Gastroesophageal sphincter (tissue), 4 donors: ENCODE measurements around the gene AGO3. TPM values are rescaled to one million over a fixed set of nuclear protein-coding genes. Genes with fewer than 3 reads are reported as not detected.
"Not testable (repeated sequence)": the region's sequence is repeated elsewhere in the genome, so short reads cannot be mapped to it uniquely, and the experiment has no call there.

Experiments used
- ATAC-seq: fragments of 150-250 bp; one replicate; pipeline ENCODE4 v1.9.1; 2016; ENCODE audit warnings: mild to moderate bottlenecking, moderate library complexity
- H3K27ac ChIP-seq, 4 donors: fragments of 200-600 bp; sonication (generic) in 3 of 4; 1 replicate in 3 of 4; 2 replicates in 1 of 4; pipeline ENCODE4 v1.5.1; 2016 to 2019
- H3K27me3 ChIP-seq: fragments of 200-600 bp; sonication (generic); one replicate; pipeline ENCODE4 v1.5.1; 2019
- H3K36me3 ChIP-seq, 2 donors: fragments of 200-600 bp; sonication (generic); one replicate each; pipeline ENCODE4 v1.5.1; 2019; ENCODE audit warnings: control low read depth in 1 of 2
- H3K4me1 ChIP-seq, 3 donors: fragments of 200-600 bp; sonication (generic); 1 replicate in 2 of 3; 2 replicates in 1 of 3; pipeline ENCODE4 v1.5.1; 2016 to 2019; ENCODE audit warnings: control low read depth in 2 of 3
- H3K4me3 ChIP-seq, 2 donors: fragments of 200-600 bp; sonication (generic); one replicate each; pipeline ENCODE4 v1.5.1; 2019; ENCODE audit warnings: mild to moderate bottlenecking in 1 of 2, moderate library complexity in 1 of 2
- H3K9me3 ChIP-seq, 3 donors: fragments of 200-600 bp; sonication (generic); one replicate each; pipeline ENCODE4 v1.5.1; 2017 to 2019; ENCODE audit warnings: control low read depth in 2 of 3
- CTCF ChIP-seq, 4 experiments: fragments of 200-600 bp in 2 of 4; fragments of 450-650 bp in 2 of 4; sonication (generic) in 1 of 4; IDR thresholded peaks; one replicate each; pipeline ENCODE4 v1.5.1; 2017 to 2019; ENCODE audit warnings: antibody characterized with exemption in 4 of 4, mild to moderate bottlenecking in 2 of 4, moderate library complexity in 2 of 4
- EP300 ChIP-seq: sonication (generic); formaldehyde crosslinking; IDR thresholded peaks from one replicate; pipeline ENCODE4 v1.6.1; 2017; ENCODE audit warnings: antibody characterized with exemption, mild to moderate bottlenecking
- POLR2A ChIP-seq, 2 donors: fragments of 450-650 bp; IDR thresholded peaks; one replicate each; pipeline ENCODE4 v1.6.1; 2017; ENCODE audit warnings: antibody characterized with exemption in 2 of 2, mild to moderate bottlenecking in 2 of 2, moderate library complexity in 1 of 2
- POLR2AphosphoS5 ChIP-seq: sonication (generic); formaldehyde crosslinking; IDR thresholded peaks from one replicate; pipeline ENCODE4 v1.6.1; 2017; ENCODE audit warnings: antibody characterized with exemption
- WGBS, 2 donors: methylation state at CpG; one replicate each; pipeline ENCODE4 v1.1.5; 2018; ENCODE audit warnings: low coverage in 1 of 2; 5-methylcytosine and 5-hydroxymethylcytosine counted together
- total RNA-seq, 4 donors: library from RNA; depleted of rRNA; stranded (reverse); fragments of >200 nt; gene quantifications; one replicate each; pipeline ENCODE4 v1.1.0, GENCODE V29; 2016

Gene AGO3
- total RNA-seq, 4 donors from 2014 or later = 33.9 to 36.9 (median 34.2) TPM

GRCh38 chr1:35971601-35972000, 40.7 kb downstream of the AGO3 start:
- H3K9me3 ChIP-seq = no peaks in the 10 kb centered on the region
- no peaks in the 10 kb centered on the region for H3K4me1 ChIP-seq
- no peaks in the 10 kb centered on the region for H3K27me3 ChIP-seq
- WGBS, 2 donors = 100% methylated on average over 1 to 2 of the region's 2 CpGs
- no peak overlapping the region for H3K4me3 ChIP-seq
- H3K36me3 ChIP-seq = peaks cover 0 to 69% of the 10 kb centered on the region in 2 donors
- no peak for ATAC-seq
- TF ChIP-seq EP300 (no peak), CTCF (IDR thresholded peaks at IDR 0.05) (no peak), POLR2A (IDR thresholded peaks at IDR 0.05) (no peak), POLR2AphosphoS5 (no peak)
- no peak overlapping the region for H3K27ac ChIP-seq

GRCh38 chr1:35972631-35973030, 41.7 kb downstream of the AGO3 start:
- not testable (repeated sequence) for H3K9me3 ChIP-seq, H3K4me3 ChIP-seq, ATAC-seq, H3K4me1 ChIP-seq, H3K27me3 ChIP-seq, H3K27ac ChIP-seq
- 94 to 100% methylated on average over 3 of the region's 3 CpGs for WGBS, 2 donors
- peaks cover 0 to 68% of the 10 kb centered on the region in 2 donors for H3K36me3 ChIP-seq

- no peak for TF ChIP-seq POLR2AphosphoS5
- TF ChIP-seq EP300 = no peak
- no peak for TF ChIP-seq CTCF (IDR thresholded peaks at IDR 0.05)
- no peak for TF ChIP-seq POLR2A (IDR thresholded peaks at IDR 0.05)
- H3K27ac ChIP-seq = no peak overlapping the region
- H3K27me3 ChIP-seq = no peaks in the 10 kb centered on the region
- peaks cover 0 to 50% of the 10 kb centered on the region in 2 donors for H3K36me3 ChIP-seq
- ATAC-seq = no peak
- H3K9me3 ChIP-seq = no peaks in the 10 kb centered on the region
- no peaks in the 10 kb centered on the region for H3K4me1 ChIP-seq
- no peak overlapping the region for H3K4me3 ChIP-seq
Measured at GRCh38 chr1:35980090-35980489, 49.2 kb downstream of the AGO3 start.

- WGBS, 2 donors = 100% methylated on average over 1 of the region's 1 CpG
- Histone ChIP-seq H3K27ac (no peak overlapping the region), H3K4me3 (no peak overlapping the region), H3K4me1 (no peaks in the 10 kb centered on the region), H3K9me3 (no peaks in the 10 kb centered on the region), H3K36me3 (peaks cover 0 to 74% of the 10 kb centered on the region in 2 donors), H3K27me3 (no peaks in the 10 kb centered on the region)
- TF ChIP-seq EP300 (no peak), POLR2A (IDR thresholded peaks at IDR 0.05) (no peak)
- ATAC-seq = no peak
Measured at GRCh38 chr1:35988237-35988636, 57.3 kb downstream of the AGO3 start.

- TF ChIP-seq POLR2AphosphoS5 (no peak), CTCF (IDR thresholded peaks at IDR 0.05) (no peak), EP300 (no peak), POLR2A (IDR thresholded peaks at IDR 0.05) (no peak)
- Histone ChIP-seq H3K9me3 (no peaks in the 10 kb centered on the region), H3K27me3 (no peaks in the 10 kb centered on the region), H3K36me3 (peaks cover 4 to 66% of the 10 kb centered on the region in 2 donors), H3K4me1 (no peaks in the 10 kb centered on the region), H3K4me3 (no peak overlapping the region), H3K27ac (no peak overlapping the region)
- no peak for ATAC-seq
- 90% methylated on average over 3 of the region's 3 CpGs; no CpG with 5 or more reads in 1 of the 2 donors for WGBS, 2 donors
Measured at GRCh38 chr1:36006941-36007500, 76.1 kb downstream of the AGO3 start.

- TF ChIP-seq EP300 = no peak
- no peak for TF ChIP-seq POLR2A (IDR thresholded peaks at IDR 0.05)
- no peak for TF ChIP-seq CTCF (IDR thresholded peaks at IDR 0.05)
- Histone ChIP-seq H3K4me3 (no peak overlapping the region), H3K36me3 (peaks cover 4 to 65% of the 10 kb centered on the region in 2 donors), H3K9me3 (no peaks in the 10 kb centered on the region), H3K27me3 (no peaks in the 10 kb centered on the region), H3K4me1 (no peaks in the 10 kb centered on the region), H3K27ac (no peak overlapping the region)
- ATAC-seq = no peak
- 65 to 89% methylated on average over 1 to 2 of the region's 2 CpGs for WGBS, 2 donors
Measured at GRCh38 chr1:36007741-36008140, 76.8 kb downstream of the AGO3 start.
